Measurements from ENCODE around the gene NFIX.

NFIX gene

DNA sequence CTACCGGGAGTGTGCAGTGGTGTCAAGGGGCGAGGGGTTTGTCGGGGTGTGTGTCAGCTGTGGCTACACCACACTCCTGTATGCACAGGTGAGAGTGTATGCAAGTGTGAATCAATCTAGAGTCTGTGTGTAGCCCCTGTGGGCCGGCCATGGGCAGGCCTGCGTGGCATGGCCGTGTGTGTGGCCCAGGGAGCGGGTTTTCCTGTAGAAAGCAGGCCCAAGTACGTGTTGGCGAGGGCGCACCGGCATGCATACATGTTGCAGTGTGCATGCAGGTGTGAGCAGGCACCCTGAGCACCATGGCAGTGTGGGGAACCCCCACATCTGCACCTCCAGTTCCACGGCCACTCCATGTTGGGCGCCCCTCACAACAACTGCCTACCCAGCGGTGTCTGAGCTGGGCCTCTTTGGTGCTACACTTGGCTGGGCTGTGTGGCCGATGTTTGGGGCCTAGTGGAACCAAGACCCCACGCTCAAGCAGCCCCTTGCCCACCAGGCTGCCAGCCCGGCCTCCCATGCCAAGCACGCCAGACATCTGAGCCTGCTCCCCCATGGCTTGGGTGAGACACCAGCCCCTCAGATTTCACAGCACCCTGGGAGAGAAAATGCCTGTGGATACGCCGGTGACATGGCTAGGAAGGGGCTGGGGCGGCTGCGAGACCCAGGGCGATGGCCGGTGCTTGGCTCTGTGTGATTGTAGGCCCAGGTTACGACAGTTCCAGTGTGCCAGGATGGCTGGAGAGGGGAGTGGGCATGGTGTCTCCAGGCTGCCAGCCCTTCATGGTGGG, 2.1 kb downstream of the NFIX start:
- TF ChIP-seq, protein P1, sequence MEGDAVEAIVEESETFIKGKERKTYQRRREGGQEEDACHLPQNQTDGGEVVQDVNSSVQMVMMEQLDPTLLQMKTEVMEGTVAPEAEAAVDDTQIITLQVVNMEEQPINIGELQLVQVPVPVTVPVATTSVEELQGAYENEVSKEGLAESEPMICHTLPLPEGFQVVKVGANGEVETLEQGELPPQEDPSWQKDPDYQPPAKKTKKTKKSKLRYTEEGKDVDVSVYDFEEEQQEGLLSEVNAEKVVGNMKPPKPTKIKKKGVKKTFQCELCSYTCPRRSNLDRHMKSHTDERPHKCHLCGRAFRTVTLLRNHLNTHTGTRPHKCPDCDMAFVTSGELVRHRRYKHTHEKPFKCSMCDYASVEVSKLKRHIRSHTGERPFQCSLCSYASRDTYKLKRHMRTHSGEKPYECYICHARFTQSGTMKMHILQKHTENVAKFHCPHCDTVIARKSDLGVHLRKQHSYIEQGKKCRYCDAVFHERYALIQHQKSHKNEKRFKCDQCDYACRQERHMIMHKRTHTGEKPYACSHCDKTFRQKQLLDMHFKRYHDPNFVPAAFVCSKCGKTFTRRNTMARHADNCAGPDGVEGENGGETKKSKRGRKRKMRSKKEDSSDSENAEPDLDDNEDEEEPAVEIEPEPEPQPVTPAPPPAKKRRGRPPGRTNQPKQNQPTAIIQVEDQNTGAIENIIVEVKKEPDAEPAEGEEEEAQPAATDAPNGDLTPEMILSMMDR (IDR thresholded peaks at IDR 0.05; ENCODE audit: extremely low read depth, insufficient read depth, missing control alignments): no peak
- DNase-seq (ENCODE audit: low spot score): no peak
- in situ Hi-C loops (cut with MboI; ENCODE audit: low pct_unique_long_range_greater_than_20kb, low sequenced_read_pairs, unreplicated experiment): no loop called here

DNA sequence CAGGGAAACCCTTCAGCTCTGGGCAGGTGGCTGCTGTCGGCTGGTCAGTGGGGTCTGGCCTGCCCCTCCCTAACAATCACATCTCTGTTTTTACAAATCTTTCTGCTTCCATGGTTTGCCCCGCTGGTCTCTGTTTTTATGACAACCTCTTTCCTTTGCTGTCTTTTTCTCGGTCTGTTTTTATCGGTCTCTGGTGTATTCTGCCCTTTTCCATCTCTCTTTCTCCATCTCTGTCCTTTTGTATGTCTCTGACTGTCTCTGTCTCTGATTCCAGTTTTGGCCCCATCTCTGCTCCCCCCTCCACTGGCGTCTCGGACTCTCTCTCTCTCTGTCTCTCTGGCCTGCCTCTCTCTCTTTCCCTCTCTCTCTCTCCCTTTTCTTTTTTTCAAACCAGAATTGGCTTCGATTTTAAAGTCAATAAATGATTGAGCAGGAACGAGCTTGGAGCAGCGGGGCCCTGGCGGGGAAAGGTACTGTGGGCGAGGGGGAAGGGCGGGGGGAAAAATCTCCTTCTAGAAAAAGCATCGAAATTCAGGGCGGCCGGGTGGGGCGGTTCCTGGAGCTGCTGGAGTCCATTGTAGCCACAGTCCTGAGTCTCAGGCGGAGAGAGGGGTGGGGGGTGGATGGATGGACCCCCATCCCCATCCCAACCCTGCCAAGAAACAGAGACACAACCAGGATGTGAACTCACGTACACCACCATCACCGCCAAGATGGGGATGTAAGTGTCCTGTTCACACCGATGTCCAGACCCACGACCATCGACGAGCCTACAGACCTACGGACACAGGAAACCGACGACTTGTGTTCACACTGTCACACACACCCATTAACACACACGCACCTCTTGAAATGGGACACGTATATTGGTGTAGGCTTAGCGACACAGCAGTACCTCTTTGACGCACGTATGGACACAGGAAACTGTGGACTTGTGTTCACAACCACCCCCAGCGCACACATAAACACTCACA, 3.0 kb downstream of the NFIX start:
- in situ Hi-C loops (cut with MboI; ENCODE audit: low pct_unique_long_range_greater_than_20kb, low sequenced_read_pairs, unreplicated experiment): no loop called here

DNA sequence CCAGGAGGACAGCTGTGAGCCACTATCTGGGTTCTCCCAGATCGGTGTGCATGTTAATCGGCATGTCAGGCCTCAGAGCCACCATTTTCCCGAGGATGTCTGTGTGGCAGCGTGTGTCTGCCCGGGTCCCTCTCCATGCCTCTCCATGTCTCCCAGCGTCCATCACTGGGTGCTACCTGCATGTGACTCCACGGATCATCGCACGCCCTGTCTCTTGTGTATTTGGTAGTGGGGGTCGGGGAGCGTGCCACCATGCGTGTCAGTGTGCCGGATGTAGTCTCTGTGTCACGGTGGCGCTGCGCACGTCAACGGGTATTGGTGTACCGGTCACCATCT, 5.9 kb downstream of the NFIX start:
- in situ Hi-C loops (cut with MboI; ENCODE audit: low pct_unique_long_range_greater_than_20kb, low sequenced_read_pairs, unreplicated experiment): no loop called here
- no peak for DNase-seq (ENCODE audit: low spot score)
- TF ChIP-seq, protein P1 (IDR thresholded peaks at IDR 0.05; ENCODE audit: extremely low read depth, insufficient read depth, missing control alignments): no peak

More for the DNA sequence above, 3.0 kb downstream of the NFIX start:
- TF ChIP-seq, protein P1 (IDR thresholded peaks at IDR 0.05; ENCODE audit: extremely low read depth, insufficient read depth, missing control alignments): no peak
- DNase-seq (ENCODE audit: low spot score): no peak

DNA sequence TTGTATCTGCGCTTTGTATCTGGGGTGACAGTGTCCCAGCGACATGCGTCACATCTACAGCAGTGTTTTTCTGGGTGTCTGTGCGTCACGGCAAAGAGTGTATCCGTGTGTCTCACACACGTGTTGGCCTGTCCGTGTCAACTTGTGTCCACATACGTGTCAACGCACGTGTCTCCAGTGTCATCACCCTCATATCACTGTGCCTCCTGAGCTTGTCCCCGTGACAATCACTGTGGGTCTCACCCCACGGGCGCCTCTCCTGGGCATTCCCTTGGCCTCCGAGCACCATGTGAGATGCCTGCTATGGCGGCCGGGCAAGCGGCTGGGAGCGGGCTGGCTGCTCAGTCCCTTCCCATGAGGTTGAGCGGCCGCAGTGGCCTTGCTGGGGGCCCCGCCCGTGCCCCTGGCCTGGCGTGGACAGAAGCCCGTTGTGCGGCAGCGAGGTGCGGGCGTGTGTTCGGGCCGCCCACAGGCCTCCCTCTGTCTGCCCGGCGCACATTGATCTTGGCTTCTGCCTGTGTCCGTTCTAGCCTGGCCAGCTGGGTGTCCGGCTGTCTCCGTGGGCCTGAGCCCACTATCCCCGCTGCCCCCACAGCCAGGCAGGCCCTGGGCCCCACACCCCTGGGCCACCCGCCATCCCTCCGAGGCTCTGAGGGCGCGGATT, 6.4 kb downstream of the NFIX start:
- no peak for DNase-seq (ENCODE audit: low spot score)
- in situ Hi-C loops (cut with MboI; ENCODE audit: low pct_unique_long_range_greater_than_20kb, low sequenced_read_pairs, unreplicated experiment): no loop called here
- TF ChIP-seq, protein P1 (IDR thresholded peaks at IDR 0.05; ENCODE audit: extremely low read depth, insufficient read depth, missing control alignments): no peak

DNA sequence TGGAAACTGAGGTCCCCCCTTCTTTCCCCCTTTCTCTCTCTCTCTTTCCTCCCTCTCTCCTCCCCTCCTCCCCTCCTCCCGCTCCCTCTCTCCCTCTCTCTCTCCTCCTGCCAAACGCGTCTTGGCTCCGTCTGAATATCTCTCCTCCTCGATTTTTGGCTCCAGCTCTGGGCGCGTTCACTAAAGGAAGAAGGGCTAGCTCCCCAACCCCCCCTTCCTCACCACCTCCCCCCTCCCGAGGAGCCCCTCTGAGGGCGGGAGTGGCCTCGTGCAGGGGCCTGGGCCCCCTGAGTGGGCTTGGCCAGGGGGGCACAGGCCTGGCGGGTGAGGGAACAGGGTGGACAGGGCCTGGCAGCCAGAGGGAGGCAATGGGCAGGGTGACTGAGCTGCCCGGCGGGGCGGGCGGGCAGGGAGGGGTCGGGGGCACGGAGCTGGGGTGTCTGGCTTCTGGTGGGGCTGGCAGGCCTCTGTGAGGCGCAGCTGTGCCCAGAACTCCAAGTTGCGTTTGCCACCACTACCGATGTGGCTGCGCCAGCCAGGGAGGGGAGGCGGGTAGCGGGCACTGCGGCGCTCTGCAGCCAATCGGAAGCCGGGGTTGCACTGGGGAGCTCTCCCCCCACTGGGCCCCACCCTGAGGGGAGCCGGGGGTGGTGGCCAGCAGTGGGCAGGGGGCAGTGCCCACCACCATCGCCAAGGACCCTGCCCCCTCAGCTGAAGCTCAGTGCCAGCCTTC, 7.1 kb downstream of the NFIX start:
- TF ChIP-seq, protein P1 (IDR thresholded peaks at IDR 0.05; ENCODE audit: extremely low read depth, insufficient read depth, missing control alignments): no peak
- no peak for DNase-seq (ENCODE audit: low spot score)
- in situ Hi-C loops (cut with MboI; ENCODE audit: low pct_unique_long_range_greater_than_20kb, low sequenced_read_pairs, unreplicated experiment): no loop called here

DNA sequence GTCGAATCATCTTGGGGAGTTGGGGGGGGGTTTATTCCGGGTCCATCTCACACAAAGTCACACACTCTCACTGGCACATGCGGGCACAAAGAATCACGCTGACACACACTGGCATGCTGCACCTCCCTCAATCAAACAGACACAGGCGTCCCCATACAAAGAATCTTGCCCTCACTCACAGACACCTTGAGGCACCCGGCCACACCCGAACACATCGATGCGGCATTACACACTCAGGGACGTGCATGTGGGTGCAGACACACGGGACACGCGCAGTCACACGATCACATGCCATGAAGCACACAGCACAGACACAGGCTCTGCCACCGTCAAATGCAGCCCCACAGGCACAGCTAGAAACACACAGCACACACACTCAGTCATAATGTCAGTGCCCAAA, 7.8 kb downstream of the NFIX start:
- no peak for DNase-seq (ENCODE audit: low spot score)
- in situ Hi-C loops (cut with MboI; ENCODE audit: low pct_unique_long_range_greater_than_20kb, low sequenced_read_pairs, unreplicated experiment): no loop called here

More for the DNA sequence above, 7.8 kb downstream of the NFIX start:
- TF ChIP-seq, protein P1 (IDR thresholded peaks at IDR 0.05; ENCODE audit: extremely low read depth, insufficient read depth, missing control alignments): no peak
